A549 treated with CpdA at 1 μM for 4 hours (cell line): ENCODE results near the gene VDR. TPM values are rescaled to one million over a fixed set of nuclear protein-coding genes. Genes with fewer than 3 reads are reported as not detected.

ENCODE experiments used
- total RNA-seq: library from RNA; stranded (reverse); fragments of 200-300 nt; extraction: Qiagen RNA extraction; gene quantifications from 5 replicates; pipeline ENCODE4 v1.2.3, GENCODE V29; 2022; ENCODE audit warnings: low read depth

VDR gene
- 2.9 to 4.1 TPM (median 3.2 TPM) in 5 replicates for total RNA-seq

GRCh38 chr12:47904713-47905709 lies at the start of gene VDR:
TSS of gene VDR (minus strand) at chr12:47904994. CDS start at chr12:47879113, 25,881 bp downstream.

GRCh38 chr12:47819896-47820630 lies 84.7 kb downstream of the VDR start, which contains the start of gene HDAC7:
TSS of gene HDAC7 (minus strand) at chr12:47819903. CDS start at chr12:47819785, 118 bp downstream.

Other genes with a start within 250 kb of the VDR start
- gene RPAP3, start 199.0 kb downstream of the VDR start, total RNA-seq, result 40.8 to 58.1 TPM (median 41.6 TPM) in 5 replicates
- not detected in 5 replicates for gene ENDOU, start 179.5 kb downstream of the VDR start, total RNA-seq
- gene RAPGEF3, start 146.1 kb downstream of the VDR start, total RNA-seq, result 0.57 to 0.94 TPM (median 0.72 TPM) in 5 replicates
- 24.1 to 31.5 TPM (median 29.1 TPM) in 5 replicates for gene SLC48A1, start 131.8 kb downstream of the VDR start, total RNA-seq
- gene HDAC7, start 85.1 kb downstream of the VDR start, total RNA-seq, result 37.1 to 53.2 TPM (median 44.8 TPM) in 5 replicates
- gene TMEM106C, start 58.6 kb upstream of the VDR start, total RNA-seq, result 109 to 133 TPM (median 121 TPM) in 5 replicates
- 0.02 to 0.15 TPM (median 0.08 TPM) in 3 of 5 replicates, not detected in the others for gene COL2A1, start 99.5 kb upstream of the VDR start, total RNA-seq
- 11.1 to 15.9 TPM (median 12.8 TPM) in 5 replicates for gene SENP1, start 201.1 kb upstream of the VDR start, total RNA-seq
- 26.5 to 29.9 TPM (median 28.1 TPM) in 5 replicates for gene PFKM, start 214.4 kb upstream of the VDR start, total RNA-seq